ENCODE measurements around the gene JAG1.

JAG1 gene

GRCh38 chr20:10639737-10640556 is 33.9 kb downstream of the JAG1 start:
- no peak for DNase-seq (ENCODE audit: low spot score)

GRCh38 chr20:10639077-10639736 is 34.6 kb downstream of the JAG1 start:
- no peak for DNase-seq (ENCODE audit: low spot score)
- H3K27ac ChIP-seq = peak overlapping the region; percentile 70
- CTCF ChIA-PET = no interaction called here
- POLR2A ChIA-PET (ENCODE audit: low non-redundant PET) = no interaction called here
- TF ChIP-seq CTCF (conservative IDR thresholded peaks at IDR 0.05; ENCODE audit: low read depth) = no peak

More at GRCh38 chr20:10639737-10640556, 33.9 kb downstream of the JAG1 start:
- ChIA-PET CTCF (no interaction called here), POLR2A (ENCODE audit: low non-redundant PET) (no interaction called here)
- peak overlapping the region; percentile 70 for H3K27ac ChIP-seq
- no peak for TF ChIP-seq CTCF (conservative IDR thresholded peaks at IDR 0.05; ENCODE audit: low read depth)

- H3K27ac ChIP-seq = peak overlapping the region; percentile 92
- POLR2A ChIA-PET (ENCODE audit: low non-redundant PET) = no interaction called here
- no peak for TF ChIP-seq CTCF (conservative IDR thresholded peaks at IDR 0.05; ENCODE audit: low read depth)
- DNase-seq (ENCODE audit: low spot score) = no peak
- CTCF ChIA-PET = interaction anchor here (0.6 to 0.9 kb wide), 2 partner anchors 85 to 163 kb away, joined by 3 read pairs; no protein-coding TSS in a partner anchor
Measured at GRCh38 chr20:10637563-10637962, 36.2 kb downstream of the JAG1 start.

GRCh38 chr20:10637031-10637559 is 36.7 kb downstream of the JAG1 start:
- DNase-seq (ENCODE audit: low spot score) = no peak
- ChIA-PET CTCF (interaction anchor here (0.6 to 0.9 kb wide), 3 partner anchors 79 to 456 kb away, joined by 3 to 5 read pairs (median 3); no protein-coding TSS in a partner anchor), POLR2A (ENCODE audit: low non-redundant PET) (no interaction called here)
- no peak for TF ChIP-seq CTCF (conservative IDR thresholded peaks at IDR 0.05; ENCODE audit: low read depth)
- peak overlapping the region; percentile 92 for H3K27ac ChIP-seq

- ChIA-PET POLR2A (ENCODE audit: low non-redundant PET) (no interaction called here), CTCF (interaction anchor here (0.6 to 0.9 kb wide), 5 partner anchors 40 to 457 kb away, joined by 3 to 5 read pairs (median 3); no protein-coding TSS in a partner anchor)
- H3K27ac ChIP-seq = peak overlapping the region; percentile 92
- DNase-seq (ENCODE audit: low spot score) = no peak
- no peak for TF ChIP-seq CTCF (conservative IDR thresholded peaks at IDR 0.05; ENCODE audit: low read depth)
Measured at GRCh38 chr20:10636326-10636818, 37.4 kb downstream of the JAG1 start.

- no peak for DNase-seq (ENCODE audit: low spot score)
- ChIA-PET POLR2A (ENCODE audit: low non-redundant PET) (no interaction called here), CTCF (no interaction called here)
- H3K27ac ChIP-seq = peak overlapping the region; percentile 92
- no peak for TF ChIP-seq CTCF (conservative IDR thresholded peaks at IDR 0.05; ENCODE audit: low read depth)
Measured at GRCh38 chr20:10635476-10636208, 38.2 kb downstream of the JAG1 start.

Data from RWPE1 (cell line).